Endothelial cell (in vitro differentiated cells): ENCODE measurements around the gene KRT37. TPM values are rescaled to one million over a fixed set of nuclear protein-coding genes. Genes with fewer than 3 reads are reported as not detected.

Experiments used
- DNase-seq: peaks from one replicate; pipeline ENCODE4 v3.0.0; 2021; ENCODE audit warnings: low spot score
- H3K27ac Mint-ChIP-seq: one replicate; pipeline ENCODE4 v1.8.0; 2021; ENCODE audit warnings: mixed read lengths, inconsistent platforms; ENCODE audit not compliant: unreplicated experiment
- H3K27me3 Mint-ChIP-seq: one replicate; pipeline ENCODE4 v1.8.0; 2021; ENCODE audit warnings: mild to moderate bottlenecking, moderate library complexity, mixed read lengths, inconsistent platforms; ENCODE audit not compliant: unreplicated experiment
- H3K36me3 Mint-ChIP-seq: one replicate; pipeline ENCODE4 v1.8.0; 2021; ENCODE audit warnings: mild to moderate bottlenecking, low read depth, mixed read lengths, inconsistent platforms; ENCODE audit not compliant: unreplicated experiment
- H3K4me1 Mint-ChIP-seq: one replicate; pipeline ENCODE4 v1.8.0; 2021; ENCODE audit warnings: mild to moderate bottlenecking, mixed read lengths, inconsistent platforms; ENCODE audit not compliant: unreplicated experiment
- H3K4me3 Mint-ChIP-seq: one replicate; pipeline ENCODE4 v1.8.0; 2021; ENCODE audit warnings: mild to moderate bottlenecking, mixed read lengths, inconsistent platforms; ENCODE audit not compliant: unreplicated experiment
- H3K9me3 Mint-ChIP-seq: one replicate; pipeline ENCODE4 v1.8.0; 2021; ENCODE audit warnings: mixed read lengths, inconsistent platforms; ENCODE audit not compliant: unreplicated experiment
- long read RNA-seq: library from polyadenylated mRNA; unstranded; transcript quantifications from one replicate; pipeline ENCODE4 v2.0.0, GENCODE V29; 2020; ENCODE audit not compliant: unreplicated experiment
- total RNA-seq: library from RNA; stranded (reverse); fragmentation: NEBNext Ultra II Directional; extraction: Animal tissue kit (Norgen Biotek cat#: 25700); gene quantifications from one replicate; pipeline ENCODE4 v1.2.1, GENCODE V29; 2021; ENCODE audit not compliant: unreplicated experiment
- TF ChIP-seq, protein P1 (sequence below): fragments of 200-600 bp; sonication (generic); IDR thresholded peaks from one replicate; pipeline ENCODE4 v1.5.0; 2021; ENCODE audit warnings: antibody characterized with exemption; ENCODE audit not compliant: unreplicated experiment

Gene KRT37
- not detected for total RNA-seq
- long read RNA-seq, result 0 reads

- Mint-ChIP-seq H3K27ac (no peak within 1 kb of the TSS), H3K36me3 (no peaks in the 10 kb centered on the region), H3K9me3 (no peaks in the 10 kb centered on the region), H3K27me3 (no peaks in the 10 kb centered on the region), H3K4me1 (no peaks in the 10 kb centered on the region), H3K4me3 (no peak within 1 kb of the TSS)
- TF ChIP-seq, protein P1, sequence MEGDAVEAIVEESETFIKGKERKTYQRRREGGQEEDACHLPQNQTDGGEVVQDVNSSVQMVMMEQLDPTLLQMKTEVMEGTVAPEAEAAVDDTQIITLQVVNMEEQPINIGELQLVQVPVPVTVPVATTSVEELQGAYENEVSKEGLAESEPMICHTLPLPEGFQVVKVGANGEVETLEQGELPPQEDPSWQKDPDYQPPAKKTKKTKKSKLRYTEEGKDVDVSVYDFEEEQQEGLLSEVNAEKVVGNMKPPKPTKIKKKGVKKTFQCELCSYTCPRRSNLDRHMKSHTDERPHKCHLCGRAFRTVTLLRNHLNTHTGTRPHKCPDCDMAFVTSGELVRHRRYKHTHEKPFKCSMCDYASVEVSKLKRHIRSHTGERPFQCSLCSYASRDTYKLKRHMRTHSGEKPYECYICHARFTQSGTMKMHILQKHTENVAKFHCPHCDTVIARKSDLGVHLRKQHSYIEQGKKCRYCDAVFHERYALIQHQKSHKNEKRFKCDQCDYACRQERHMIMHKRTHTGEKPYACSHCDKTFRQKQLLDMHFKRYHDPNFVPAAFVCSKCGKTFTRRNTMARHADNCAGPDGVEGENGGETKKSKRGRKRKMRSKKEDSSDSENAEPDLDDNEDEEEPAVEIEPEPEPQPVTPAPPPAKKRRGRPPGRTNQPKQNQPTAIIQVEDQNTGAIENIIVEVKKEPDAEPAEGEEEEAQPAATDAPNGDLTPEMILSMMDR, result no peak
- DNase-seq, result no peak
Observed at GRCh38 chr17:41424111-41424635, at the start of gene KRT37. KRT37 (minus strand) TSS chr17:41424585; CDS start chr17:41424523, 62 bp downstream.

DNA sequence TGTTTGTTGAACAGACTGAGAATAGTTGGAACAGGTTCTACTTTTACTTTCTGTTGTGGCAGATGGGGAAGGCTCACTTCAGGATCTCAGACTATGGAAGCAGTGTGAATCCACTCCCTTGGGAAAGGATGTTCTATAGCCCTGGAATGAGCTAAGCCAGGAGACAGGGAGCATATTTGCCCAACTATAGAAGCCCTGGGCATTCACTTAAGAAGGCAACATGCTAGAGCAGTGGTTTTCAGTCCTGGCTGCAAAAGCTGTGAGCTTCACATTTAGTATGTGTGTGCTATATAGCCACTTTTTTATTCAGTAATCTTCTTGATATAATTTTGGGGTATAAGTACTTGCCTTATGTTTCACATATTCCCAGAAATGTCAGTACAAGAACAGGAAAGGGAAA lies 44.0 kb upstream of the KRT37 start:
- no peak for DNase-seq
- Mint-ChIP-seq H3K27me3 (no peaks in the 10 kb centered on the region), H3K4me3 (no peak overlapping the region), H3K4me1 (no peaks in the 10 kb centered on the region), H3K9me3 (peaks cover 4% of the 10 kb centered on the region), H3K27ac (no peak overlapping the region), H3K36me3 (peaks cover 3% of the 10 kb centered on the region)
- TF ChIP-seq, protein P1, result no peak

- no peak for DNase-seq
- Mint-ChIP-seq H3K4me1 (no peaks in the 10 kb centered on the region), H3K27ac (no peak overlapping the region), H3K9me3 (no peaks in the 10 kb centered on the region), H3K36me3 (no peaks in the 10 kb centered on the region), H3K4me3 (no peak overlapping the region), H3K27me3 (no peaks in the 10 kb centered on the region)
- TF ChIP-seq, protein P1, result no peak
Observed at GRCh38 chr17:41467561-41467960, 43.2 kb upstream of the KRT37 start.

DNA sequence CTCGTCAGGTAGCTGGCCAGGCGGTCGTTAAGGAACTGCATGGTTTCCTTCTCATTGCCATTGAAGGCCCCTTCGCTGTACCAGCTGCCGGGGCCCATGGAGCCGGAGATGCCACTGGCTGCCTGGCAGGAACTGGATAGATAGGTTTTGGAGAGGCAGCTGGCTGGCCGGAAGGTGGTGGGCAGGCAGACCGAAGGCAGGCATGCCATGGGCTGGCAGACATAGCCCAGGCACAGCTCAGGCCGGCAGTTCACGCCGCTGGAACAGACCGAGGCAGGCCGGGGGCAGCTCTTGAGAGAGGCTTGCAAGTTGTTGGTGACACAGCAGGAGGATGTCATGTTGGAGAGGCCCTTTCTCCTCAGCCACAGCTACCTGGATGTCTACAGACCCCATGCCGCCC lies 42.6 kb upstream of the KRT37 start, which contains the start of gene KRT32:
TSS of gene KRT32 (minus strand) at position 399 of the 400 bp plus-strand sequence. CDS start at position 338, 61 bp downstream.
- Mint-ChIP-seq H3K9me3 (no peaks in the 10 kb centered on the region), H3K4me3 (no peak within 1 kb of the TSS), H3K27ac (no peak within 1 kb of the TSS), H3K36me3 (no peaks in the 10 kb centered on the region), H3K4me1 (no peaks in the 10 kb centered on the region), H3K27me3 (no peaks in the 10 kb centered on the region)
- TF ChIP-seq, protein P1, result no peak
- no peak for DNase-seq

- TF ChIP-seq, protein P1, result no peak
- Mint-ChIP-seq H3K36me3 (no peaks in the 10 kb centered on the region), H3K27me3 (peaks cover 4% of the 10 kb centered on the region), H3K4me1 (no peaks in the 10 kb centered on the region), H3K9me3 (no peaks in the 10 kb centered on the region), H3K27ac (no peak overlapping the region), H3K4me3 (no peak overlapping the region)
- no peak for DNase-seq
Observed at GRCh38 chr17:41464682-41465081, 40.3 kb upstream of the KRT37 start.
